B cell (primary cell): Measurements from ENCODE around the gene RUFY4.

Experiments
- CTCF ChIP-seq: fragments of 200-600 bp; IDR thresholded peaks from one replicate; pipeline ENCODE4 v1.8.0; 2022; ENCODE audit warnings: antibody characterized with exemption, mild to moderate bottlenecking
- EZH2 ChIP-seq: IDR thresholded peaks from 2 replicates; pipeline ENCODE4 v1.6.1; 2012; ENCODE audit warnings: borderline replicate concordance, low read depth, mild to moderate bottlenecking, moderate library complexity, low read length; ENCODE audit not compliant: insufficient read depth, poor library complexity, severe bottlenecking

DNA sequence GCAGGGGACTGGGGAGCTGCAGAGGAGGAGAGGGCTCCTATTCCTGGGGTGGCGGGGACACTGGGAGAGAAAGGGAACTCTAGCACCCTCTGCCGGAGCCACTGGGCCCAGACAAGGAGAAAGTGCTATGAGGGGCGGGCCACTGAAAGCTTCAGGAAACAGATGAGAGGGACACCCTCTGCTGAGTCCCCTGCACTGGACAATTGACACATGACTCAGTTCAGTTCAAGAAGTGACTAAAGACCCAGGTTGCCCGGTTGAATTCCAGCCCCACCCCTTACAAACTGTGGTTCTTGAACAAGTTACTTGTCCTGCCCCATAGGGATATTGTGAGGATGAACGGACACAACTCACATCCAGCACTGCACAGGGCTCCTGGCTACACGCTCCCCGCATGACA, 5.0 kb downstream of the RUFY4 start:
- peak; percentile 18 for TF ChIP-seq CTCF
- no peak for TF ChIP-seq EZH2
